RWPE2 (cell line): ENCODE data around the gene PNPLA2.

Experiments
- ATAC-seq: fragments of 200-7000 bp; cut with Tn5 transposase; 3 replicates; pipeline ENCODE4 v1.9.1; 2021; ENCODE audit warnings: low read depth
- DNase-seq: peaks from one replicate; pipeline ENCODE4 v3.0.0-alpha.2; 2020; ENCODE audit warnings: low spot score
- H3K27ac ChIP-seq: fragments of 450-650 bp; 2 replicates; pipeline ENCODE4 v1.5.1; 2017; ENCODE audit warnings: mild to moderate bottlenecking; ENCODE audit not compliant: poor library complexity, severe bottlenecking
- H3K27me3 ChIP-seq: fragments of 250-450 bp; sonication (Bioruptor Pico); 2 replicates; pipeline ENCODE4 v1.5.1; 2021; ENCODE audit warnings: mild to moderate bottlenecking, moderate library complexity; ENCODE audit not compliant: insufficient read depth, poor library complexity, severe bottlenecking
- H3K36me3 ChIP-seq: fragments of 250-450 bp; sonication (Bioruptor Pico); 2 replicates; pipeline ENCODE4 v1.5.1; 2020; ENCODE audit warnings: low read depth, mild to moderate bottlenecking, moderate library complexity
- H3K4me1 ChIP-seq: fragments of 250-450 bp; sonication (Bioruptor Pico); 2 replicates; pipeline ENCODE4 v1.5.1; 2021; ENCODE audit warnings: mild to moderate bottlenecking, moderate library complexity; ENCODE audit not compliant: insufficient read depth, poor library complexity, severe bottlenecking
- H3K4me3 ChIP-seq: fragments of 250-450 bp; sonication (Bioruptor Pico); 2 replicates; pipeline ENCODE4 v1.5.1; 2021; ENCODE audit warnings: mild to moderate bottlenecking, moderate library complexity; ENCODE audit not compliant: severe bottlenecking
- H3K9me3 ChIP-seq: fragments of 250-450 bp; sonication (Bioruptor Pico); 2 replicates; pipeline ENCODE4 v1.5.1; 2021; ENCODE audit warnings: mild to moderate bottlenecking, moderate library complexity; ENCODE audit not compliant: severe bottlenecking
- TF ChIP-seq, protein P1 (sequence below): fragments of 450-650 bp; IDR thresholded peaks from one replicate; pipeline ENCODE4 v1.5.1; 2017; ENCODE audit warnings: mild to moderate bottlenecking, moderate library complexity; ENCODE audit not compliant: poor library complexity, severe bottlenecking

Gene PNPLA2

DNA sequence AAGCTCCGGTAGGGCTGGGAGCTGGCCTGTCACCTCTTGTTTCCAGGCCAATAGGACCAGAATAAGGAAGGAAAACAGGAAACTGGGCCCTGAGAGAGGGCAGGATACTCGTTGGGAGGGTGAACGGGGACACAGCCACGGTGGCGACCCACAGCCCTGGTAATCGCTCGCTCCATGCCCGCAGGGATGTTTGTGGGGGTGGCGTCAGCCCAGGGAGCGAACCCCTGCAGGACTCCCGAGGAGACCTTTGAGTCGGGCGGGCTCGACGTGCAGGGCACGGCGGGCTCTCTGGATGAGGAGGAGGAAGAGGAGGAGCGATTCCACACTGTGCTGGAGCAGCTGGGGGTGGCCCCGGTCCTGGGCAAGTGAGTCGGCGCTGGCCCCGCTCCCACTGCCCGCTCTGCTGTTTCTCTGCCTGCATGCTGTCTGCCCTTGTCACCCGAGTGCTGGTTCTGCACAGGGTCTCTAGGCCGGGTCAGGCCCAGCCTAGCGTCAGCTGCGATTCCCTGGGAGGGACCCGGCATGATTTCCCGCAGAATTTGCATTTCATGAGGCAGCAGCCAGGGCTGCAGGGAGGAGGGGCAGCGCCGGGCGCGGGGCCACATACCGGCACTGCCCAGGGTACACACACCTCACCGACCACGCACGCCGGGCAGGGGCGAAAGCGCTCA, 10.6 kb downstream of the PNPLA2 start:
- DNase-seq, result no peak
- Histone ChIP-seq H3K36me3 (no peaks in the 10 kb centered on the region), H3K4me3 (no peak overlapping the region), H3K4me1 (peaks cover 5% of the 10 kb centered on the region), H3K9me3 (no peaks in the 10 kb centered on the region), H3K27ac (no peak overlapping the region), H3K27me3 (peaks cover 18% of the 10 kb centered on the region)
- no peak for ATAC-seq
- TF ChIP-seq, protein P1, sequence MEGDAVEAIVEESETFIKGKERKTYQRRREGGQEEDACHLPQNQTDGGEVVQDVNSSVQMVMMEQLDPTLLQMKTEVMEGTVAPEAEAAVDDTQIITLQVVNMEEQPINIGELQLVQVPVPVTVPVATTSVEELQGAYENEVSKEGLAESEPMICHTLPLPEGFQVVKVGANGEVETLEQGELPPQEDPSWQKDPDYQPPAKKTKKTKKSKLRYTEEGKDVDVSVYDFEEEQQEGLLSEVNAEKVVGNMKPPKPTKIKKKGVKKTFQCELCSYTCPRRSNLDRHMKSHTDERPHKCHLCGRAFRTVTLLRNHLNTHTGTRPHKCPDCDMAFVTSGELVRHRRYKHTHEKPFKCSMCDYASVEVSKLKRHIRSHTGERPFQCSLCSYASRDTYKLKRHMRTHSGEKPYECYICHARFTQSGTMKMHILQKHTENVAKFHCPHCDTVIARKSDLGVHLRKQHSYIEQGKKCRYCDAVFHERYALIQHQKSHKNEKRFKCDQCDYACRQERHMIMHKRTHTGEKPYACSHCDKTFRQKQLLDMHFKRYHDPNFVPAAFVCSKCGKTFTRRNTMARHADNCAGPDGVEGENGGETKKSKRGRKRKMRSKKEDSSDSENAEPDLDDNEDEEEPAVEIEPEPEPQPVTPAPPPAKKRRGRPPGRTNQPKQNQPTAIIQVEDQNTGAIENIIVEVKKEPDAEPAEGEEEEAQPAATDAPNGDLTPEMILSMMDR, result no peak

DNA sequence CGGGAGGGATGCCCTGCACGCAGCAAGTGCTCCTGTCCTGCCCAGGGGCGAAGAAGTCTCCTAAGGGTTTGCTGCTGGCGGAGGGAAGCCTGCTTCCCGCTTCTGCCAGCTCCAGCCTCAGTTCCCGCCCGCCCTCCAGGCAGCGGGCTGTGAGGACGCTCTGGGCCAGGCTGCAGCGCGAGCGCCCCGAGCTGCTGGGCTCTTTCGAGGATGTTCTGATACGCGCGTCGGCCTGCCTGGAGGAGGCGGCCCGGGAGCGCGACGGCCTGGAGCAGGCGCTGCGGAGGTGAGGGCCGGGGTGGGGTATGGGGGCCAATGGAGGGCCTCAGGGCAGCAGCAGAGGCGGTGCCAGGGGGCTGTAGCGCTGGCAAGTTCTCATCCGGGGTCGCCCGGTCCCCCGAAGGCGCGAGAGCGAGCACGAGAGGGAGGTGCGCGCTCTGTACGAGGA, 11.2 kb downstream of the PNPLA2 start:
- TF ChIP-seq, protein P1, result no peak
- Histone ChIP-seq H3K4me1 (peaks cover 10% of the 10 kb centered on the region), H3K36me3 (no peaks in the 10 kb centered on the region), H3K9me3 (no peaks in the 10 kb centered on the region), H3K27me3 (peaks cover 18% of the 10 kb centered on the region), H3K27ac (no peak overlapping the region), H3K4me3 (peak overlapping the region; percentile 20)
- DNase-seq, result no peak
- peak; percentile 0; the same call in 1 of the 3 replicates for ATAC-seq

DNA sequence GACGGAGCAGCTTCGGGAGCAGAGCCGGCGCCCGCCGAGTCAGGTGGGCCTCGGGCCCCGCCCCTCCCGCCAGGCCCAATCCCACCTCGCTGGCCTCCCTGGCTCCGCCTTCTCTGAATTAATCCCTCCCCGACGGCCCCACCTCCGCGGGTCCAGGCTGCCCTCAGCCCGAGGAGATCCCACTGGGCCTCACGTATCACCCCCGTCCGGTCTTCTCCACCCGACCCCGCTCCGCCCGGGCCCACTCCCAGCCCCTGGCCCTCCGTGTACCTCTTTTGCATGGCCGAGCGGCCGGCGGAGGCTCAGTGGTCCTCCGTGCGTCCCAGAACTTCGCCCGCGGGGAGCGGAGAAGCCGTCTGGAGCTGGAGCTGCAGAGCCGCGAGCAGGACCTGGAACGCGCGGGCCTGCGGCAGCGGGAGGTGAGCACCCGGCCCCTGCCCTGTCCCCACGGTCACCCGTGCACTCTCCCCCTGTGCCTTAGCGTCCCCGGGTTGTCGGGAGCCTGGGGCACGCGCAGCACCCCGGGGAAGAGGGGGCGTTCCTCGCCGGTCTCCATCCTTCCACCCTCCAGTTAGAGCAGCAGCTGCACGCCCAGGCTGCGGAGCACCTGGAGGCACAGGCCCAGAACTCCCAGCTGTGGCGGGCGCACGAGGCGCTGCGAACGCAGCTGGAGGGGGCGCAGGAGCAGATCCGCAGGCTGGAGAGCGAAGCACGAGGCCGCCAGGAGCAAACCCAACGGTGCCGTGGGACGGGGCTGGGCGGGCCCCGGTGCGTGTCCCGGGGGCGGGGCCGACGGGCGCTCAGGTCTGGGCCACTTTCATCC, 11.8 kb downstream of the PNPLA2 start:
- TF ChIP-seq, protein P1, result no peak
- Histone ChIP-seq H3K9me3 (no peaks in the 10 kb centered on the region), H3K4me3 (peak overlapping the region; percentile 20), H3K27ac (no peak overlapping the region), H3K36me3 (peaks cover 4% of the 10 kb centered on the region; the same call in 1 of the 2 replicates), H3K27me3 (peaks cover 18% of the 10 kb centered on the region), H3K4me1 (peaks cover 13% of the 10 kb centered on the region)
- DNase-seq (peak; percentile 88), ATAC-seq (peak; percentile 59)

DNA sequence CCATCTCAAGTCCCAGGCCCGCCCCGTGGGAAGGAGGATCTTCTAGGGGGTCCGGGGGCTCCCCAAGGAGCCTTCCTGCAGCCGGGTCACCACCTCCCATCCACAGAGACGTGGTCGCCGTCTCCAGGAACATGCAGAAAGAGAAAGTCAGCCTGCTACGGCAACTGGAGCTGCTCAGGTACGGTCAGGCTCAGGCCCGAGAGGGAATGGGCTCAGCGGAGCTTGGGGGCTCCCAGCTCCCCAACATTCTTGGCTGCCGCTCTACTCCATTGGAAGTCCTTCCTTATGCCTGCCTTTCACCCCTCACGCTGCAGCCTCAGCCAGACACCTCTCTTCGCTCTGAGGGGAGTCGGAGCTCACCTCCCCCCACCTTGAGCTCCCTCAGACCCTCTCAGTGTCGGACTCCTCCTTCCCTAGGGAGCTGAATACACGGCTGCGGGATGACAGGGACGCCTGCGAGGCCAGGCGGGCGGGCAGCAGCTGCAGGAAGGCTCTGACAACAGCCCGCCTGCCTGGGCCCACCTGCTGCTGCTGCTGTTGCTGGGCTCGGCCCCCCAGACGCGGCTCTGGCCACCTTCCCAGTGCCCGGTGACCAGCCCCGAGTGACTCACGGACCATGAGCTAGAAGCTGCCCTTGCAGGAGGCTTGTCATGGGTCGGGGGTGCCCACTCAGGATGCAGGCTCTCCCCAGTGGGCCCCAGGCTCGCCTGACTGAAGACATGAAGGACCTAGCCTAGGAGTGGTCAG, 12.6 kb downstream of the PNPLA2 start:
- Histone ChIP-seq H3K4me3 (no peak overlapping the region), H3K9me3 (no peaks in the 10 kb centered on the region), H3K4me1 (peaks cover 13% of the 10 kb centered on the region), H3K27me3 (peaks cover 18% of the 10 kb centered on the region), H3K27ac (no peak overlapping the region), H3K36me3 (peaks cover 6% of the 10 kb centered on the region)
- no peak for ATAC-seq
- TF ChIP-seq, protein P1, result no peak
- no peak for DNase-seq
